BLaER1 (cell line): ENCODE data around the gene CHI3L1.

Experiments used
- H3K27ac ChIP-seq: shearing (Covaris generic); formaldehyde crosslinking; 2 replicates; pipeline ENCODE4 v1.8.1; 2022
- H3K27me3 ChIP-seq: shearing (Covaris generic); formaldehyde crosslinking; 2 replicates; pipeline ENCODE4 v1.8.1; 2022
- H3K36me3 ChIP-seq: shearing (Covaris generic); formaldehyde crosslinking; 2 replicates; pipeline ENCODE4 v1.8.1; 2022
- H3K4me1 ChIP-seq: shearing (Covaris generic); formaldehyde crosslinking; 2 replicates; pipeline ENCODE4 v1.8.1; 2022
- H3K4me2 ChIP-seq: shearing (Covaris generic); formaldehyde crosslinking; 2 replicates; pipeline ENCODE4 v1.8.1; 2022
- H3K4me3 ChIP-seq: shearing (Covaris generic); formaldehyde crosslinking; 2 replicates; pipeline ENCODE4 v1.8.1; 2022
- H3K9ac ChIP-seq: shearing (Covaris generic); formaldehyde crosslinking; 2 replicates; pipeline ENCODE4 v1.8.1; 2022
- H3K9me3 ChIP-seq: shearing (Covaris generic); formaldehyde crosslinking; 2 replicates; pipeline ENCODE4 v1.8.1; 2022
- H4K20me1 ChIP-seq: shearing (Covaris generic); formaldehyde crosslinking; 2 replicates; pipeline ENCODE4 v1.8.1; 2022
- Cebpa-rat ChIP-seq: shearing (Covaris generic); IDR thresholded peaks from 2 replicates; pipeline ENCODE4 v1.8.1; 2022

The CHI3L1 gene

GRCh38 chr1:203176273-203177035 is 10.1 kb downstream of the CHI3L1 start:
- Histone ChIP-seq H3K9ac (peak overlapping the region; percentile 85), H3K27ac (peak overlapping the region; percentile 95), H3K36me3 (peaks cover 6% of the 10 kb centered on the region; the same call in 1 of the 2 replicates), H4K20me1 (peaks cover 6% of the 10 kb centered on the region; the same call in 1 of the 2 replicates), H3K4me3 (peak overlapping the region; percentile 68), H3K27me3 (no peaks in the 10 kb centered on the region), H3K4me2 (peak overlapping the region; percentile 91), H3K9me3 (no peaks in the 10 kb centered on the region), H3K4me1 (peaks cover 100% of the 10 kb centered on the region)
- no peak for TF ChIP-seq Cebpa-rat

DNA sequence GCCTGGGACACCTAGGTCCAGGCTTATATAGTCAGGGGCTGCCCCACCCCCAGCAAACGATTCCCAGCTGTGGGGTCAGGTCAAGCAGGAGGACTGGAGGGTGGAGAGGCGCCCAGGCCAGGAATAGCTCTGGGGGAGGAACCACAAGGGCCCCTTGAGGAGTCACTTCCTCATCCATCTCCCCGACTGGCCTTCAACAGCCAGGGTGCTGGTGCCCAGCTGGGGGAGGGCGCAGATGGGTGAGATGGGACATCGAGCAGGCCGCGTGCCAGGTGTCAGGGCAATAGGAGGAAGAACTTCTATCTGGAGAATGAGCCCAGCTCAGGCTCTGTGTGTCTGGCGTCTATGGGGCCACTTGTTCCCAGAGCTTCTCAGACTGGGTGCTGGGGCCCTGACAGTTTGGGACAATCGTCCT is 10.7 kb downstream of the CHI3L1 start:
- peak overlapping the region; percentile 91 for H3K4me2 ChIP-seq
- H3K27me3 ChIP-seq: no peaks in the 10 kb centered on the region
- no peaks in the 10 kb centered on the region for H3K9me3 ChIP-seq
- peaks cover 12% of the 10 kb centered on the region; the same call in 1 of the 2 replicates for H4K20me1 ChIP-seq
- peaks cover 12% of the 10 kb centered on the region; the same call in 1 of the 2 replicates for H3K36me3 ChIP-seq
- peak overlapping the region; percentile 68 for H3K4me3 ChIP-seq
- no peak for TF ChIP-seq Cebpa-rat
- peak overlapping the region; percentile 85 for H3K9ac ChIP-seq
- peaks cover 100% of the 10 kb centered on the region for H3K4me1 ChIP-seq
- peak overlapping the region; percentile 95 for H3K27ac ChIP-seq

- H3K9me3 ChIP-seq: no peaks in the 10 kb centered on the region
- peaks cover 16% of the 10 kb centered on the region; the same call in 1 of the 2 replicates for H4K20me1 ChIP-seq
- peak within 1 kb of the TSS; percentile 68 for H3K4me3 ChIP-seq
- no peak for TF ChIP-seq Cebpa-rat
- no peaks in the 10 kb centered on the region for H3K27me3 ChIP-seq
- H3K27ac ChIP-seq: peak within 1 kb of the TSS; percentile 95
- peaks cover 100% of the 10 kb centered on the region for H3K4me1 ChIP-seq
- peak within 1 kb of the TSS; percentile 85 for H3K9ac ChIP-seq
- peaks cover 17% of the 10 kb centered on the region; the same call in 1 of the 2 replicates for H3K36me3 ChIP-seq
- peak within 1 kb of the TSS; percentile 91 for H3K4me2 ChIP-seq
These were observed 11.2 kb downstream of the CHI3L1 start, which contains the start of gene MYBPH for GRCh38 chr1:203175237-203175826. Gene MYBPH, minus strand, starts transcription at chr1:203175826. Its CDS starts 71 bp downstream, at chr1:203175755.

DNA sequence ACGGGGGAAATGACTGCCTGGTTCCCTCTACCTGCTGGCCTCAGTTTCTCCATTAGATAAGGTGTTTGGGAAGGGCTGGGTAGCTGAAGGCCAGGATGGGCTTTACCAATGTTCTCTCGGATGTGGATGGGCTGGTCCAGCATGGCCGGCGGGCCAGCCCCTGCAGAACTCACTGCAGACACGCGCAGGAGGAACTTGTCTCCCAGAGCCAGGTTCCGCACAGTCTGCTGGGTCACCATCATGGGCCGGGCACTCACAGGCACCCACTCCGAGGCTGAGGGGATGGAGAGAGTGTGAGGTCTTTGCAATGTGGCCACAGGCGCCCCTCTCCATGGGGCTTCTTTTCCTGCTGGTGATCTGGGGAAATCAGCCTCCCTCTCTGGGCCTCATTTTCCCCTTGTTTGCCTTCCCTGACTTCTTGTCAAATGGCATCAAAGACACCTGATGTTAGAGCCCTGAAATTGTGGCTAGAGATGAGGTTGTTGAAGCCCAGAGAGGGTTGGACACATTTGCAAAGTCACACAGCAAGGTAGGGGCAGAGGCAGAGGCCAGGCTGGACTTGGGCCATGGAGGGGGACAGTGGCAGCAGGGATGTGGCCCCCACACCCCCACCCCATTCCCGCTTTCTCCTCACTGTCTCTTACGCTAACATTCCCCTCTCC is 12.0 kb downstream of the CHI3L1 start:
- Histone ChIP-seq H3K4me3 (peak overlapping the region; percentile 68), H3K27ac (peak overlapping the region; percentile 95), H3K4me1 (peaks cover 100% of the 10 kb centered on the region), H3K4me2 (peak overlapping the region; percentile 91), H3K27me3 (no peaks in the 10 kb centered on the region), H3K9me3 (no peaks in the 10 kb centered on the region), H4K20me1 (peaks cover 21% of the 10 kb centered on the region; the same call in 1 of the 2 replicates), H3K36me3 (peaks cover 26% of the 10 kb centered on the region; the same call in 1 of the 2 replicates), H3K9ac (peak overlapping the region; percentile 85)
- TF ChIP-seq Cebpa-rat: no peak

DNA sequence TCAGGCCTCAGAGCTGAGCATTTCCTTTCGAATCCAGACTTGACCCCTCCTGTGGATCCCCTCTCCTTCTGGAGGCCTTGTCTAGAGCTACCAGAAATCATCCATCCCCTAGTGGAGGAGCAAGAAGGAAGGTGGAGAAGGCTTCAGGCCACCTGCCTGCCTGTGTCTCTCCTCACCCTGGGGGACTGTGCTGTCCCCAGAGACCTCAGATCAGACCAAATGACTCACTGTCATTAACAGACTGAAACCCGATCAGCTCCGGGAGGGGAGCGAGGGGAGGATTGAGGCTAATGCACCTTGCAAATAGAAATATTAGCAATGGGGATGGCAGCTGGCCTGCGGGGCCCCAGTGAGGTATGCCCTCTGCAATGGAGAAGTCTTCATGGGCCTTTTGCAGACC is 12.9 kb downstream of the CHI3L1 start:
- peaks cover 100% of the 10 kb centered on the region for H3K4me1 ChIP-seq
- no peak for TF ChIP-seq Cebpa-rat
- peak overlapping the region; percentile 95 for H3K27ac ChIP-seq
- H3K27me3 ChIP-seq: no peaks in the 10 kb centered on the region
- peak overlapping the region; percentile 68 for H3K4me3 ChIP-seq
- H3K4me2 ChIP-seq: peak overlapping the region; percentile 91
- H3K9me3 ChIP-seq: no peaks in the 10 kb centered on the region
- peaks cover 35% of the 10 kb centered on the region; the same call in 1 of the 2 replicates for H3K36me3 ChIP-seq
- H3K9ac ChIP-seq: peak overlapping the region; percentile 85
- H4K20me1 ChIP-seq: peaks cover 23% of the 10 kb centered on the region; the same call in 1 of the 2 replicates

GRCh38 chr1:203173011-203173555 is 13.4 kb downstream of the CHI3L1 start:
- peak overlapping the region; percentile 91 for H3K4me2 ChIP-seq
- no peaks in the 10 kb centered on the region for H3K9me3 ChIP-seq
- H3K4me1 ChIP-seq: peaks cover 100% of the 10 kb centered on the region
- no peak for TF ChIP-seq Cebpa-rat
- peaks cover 28% of the 10 kb centered on the region; the same call in 1 of the 2 replicates for H4K20me1 ChIP-seq
- H3K27ac ChIP-seq: peak overlapping the region; percentile 95
- peak overlapping the region; percentile 68; the same call in 1 of the 2 replicates for H3K4me3 ChIP-seq
- H3K27me3 ChIP-seq: no peaks in the 10 kb centered on the region
- H3K9ac ChIP-seq: peak overlapping the region; percentile 85
- H3K36me3 ChIP-seq: peaks cover 39% of the 10 kb centered on the region; the same call in 1 of the 2 replicates

- peak overlapping the region; percentile 95 for H3K27ac ChIP-seq
- TF ChIP-seq Cebpa-rat: no peak
- peaks cover 32% of the 10 kb centered on the region; the same call in 1 of the 2 replicates for H4K20me1 ChIP-seq
- H3K9me3 ChIP-seq: no peaks in the 10 kb centered on the region
- peaks cover 100% of the 10 kb centered on the region for H3K4me1 ChIP-seq
- H3K36me3 ChIP-seq: peaks cover 42% of the 10 kb centered on the region; the same call in 1 of the 2 replicates
- H3K27me3 ChIP-seq: no peaks in the 10 kb centered on the region
- H3K4me2 ChIP-seq: peak overlapping the region; percentile 91
- H3K4me3 ChIP-seq: peak overlapping the region; percentile 68; the same call in 1 of the 2 replicates
- H3K9ac ChIP-seq: peak overlapping the region; percentile 85
These were observed 14.1 kb downstream of the CHI3L1 start for GRCh38 chr1:203172184-203173010.

DNA sequence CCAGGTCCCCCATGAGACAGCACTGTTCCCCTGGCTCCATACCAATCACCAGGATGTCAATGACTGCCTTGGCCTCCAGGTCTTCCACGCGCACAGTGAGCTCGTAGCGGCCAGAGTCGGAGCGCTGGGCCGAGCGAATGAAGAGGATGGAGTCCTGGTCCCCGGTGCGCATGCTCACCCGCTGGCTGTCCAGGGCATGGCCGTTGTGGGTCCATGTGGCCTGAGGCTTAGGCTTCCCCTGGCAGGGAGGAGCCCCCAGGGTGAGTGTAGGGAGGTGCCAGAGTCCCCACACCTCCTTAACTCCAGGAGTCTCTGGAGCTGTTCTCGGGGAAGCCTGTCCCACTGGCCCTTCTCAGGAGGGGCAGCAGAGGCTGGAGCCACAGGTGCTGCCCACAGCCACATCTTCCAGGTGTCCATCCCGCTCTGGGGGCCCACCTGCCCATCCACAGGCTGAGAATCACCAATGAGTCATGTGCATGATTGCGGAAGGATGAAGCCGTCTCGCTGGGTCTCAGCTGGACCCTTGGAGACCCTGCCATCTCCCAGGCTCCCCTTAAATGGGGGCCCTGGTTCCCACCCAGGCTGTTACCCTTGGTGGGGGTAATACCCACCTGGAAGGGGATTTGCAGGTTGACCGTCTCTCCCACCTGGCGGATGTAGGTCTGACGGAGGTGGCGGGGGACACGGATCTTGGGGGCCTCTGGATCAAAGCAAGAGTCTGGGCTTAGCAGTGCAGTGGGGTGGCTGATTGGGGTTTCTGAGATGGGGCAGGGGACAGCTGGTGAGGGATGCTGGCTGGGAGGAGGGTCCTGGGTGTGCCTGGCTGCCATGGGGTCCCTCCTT is 14.9 kb downstream of the CHI3L1 start:
- Histone ChIP-seq H3K4me1 (peaks cover 100% of the 10 kb centered on the region), H3K27ac (peak overlapping the region; percentile 95)
- TF ChIP-seq Cebpa-rat: no peak

More for the DNA sequence above, 14.9 kb downstream of the CHI3L1 start:
- peak overlapping the region; percentile 91 for H3K4me2 ChIP-seq
- no peaks in the 10 kb centered on the region for H3K27me3 ChIP-seq
- H4K20me1 ChIP-seq: peaks cover 32% of the 10 kb centered on the region; the same call in 1 of the 2 replicates
- peaks cover 42% of the 10 kb centered on the region; the same call in 1 of the 2 replicates for H3K36me3 ChIP-seq
- H3K9ac ChIP-seq: no peak overlapping the region
- H3K9me3 ChIP-seq: no peaks in the 10 kb centered on the region
- H3K4me3 ChIP-seq: no peak overlapping the region
